NK-92 (cell line): ENCODE measurements around the gene FYN.
"Not testable (repeated sequence)": the region's sequence is repeated elsewhere in the genome, so short reads cannot be mapped to it uniquely, and the experiment has no call there.

ENCODE experiments used
- DNase-seq: peaks from one replicate; lab custom pipeline; 2025; ENCODE audit not compliant: unreplicated experiment; lab: John Stamatoyannopoulos, UW

FYN gene

DNA sequence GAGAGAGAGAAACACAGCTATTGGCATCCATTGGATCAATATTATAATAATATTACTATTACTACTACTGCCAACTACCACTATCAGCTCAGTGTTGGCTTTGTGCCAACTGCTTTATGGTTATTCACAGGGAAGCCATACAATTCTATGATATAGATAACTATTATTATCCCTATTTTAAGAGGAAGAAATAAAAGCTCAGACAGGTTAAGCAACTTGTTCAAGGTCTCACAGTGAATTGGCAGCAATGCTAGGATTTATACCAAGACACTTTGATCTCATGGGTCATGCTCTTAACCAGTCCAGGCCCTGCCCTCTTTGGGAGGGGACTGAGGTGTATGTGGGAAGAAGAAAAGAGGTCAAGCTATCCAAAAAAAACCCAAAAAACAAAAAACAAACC lies 185.6 kb downstream of the FYN start:
- DNase-seq: no peak

DNA sequence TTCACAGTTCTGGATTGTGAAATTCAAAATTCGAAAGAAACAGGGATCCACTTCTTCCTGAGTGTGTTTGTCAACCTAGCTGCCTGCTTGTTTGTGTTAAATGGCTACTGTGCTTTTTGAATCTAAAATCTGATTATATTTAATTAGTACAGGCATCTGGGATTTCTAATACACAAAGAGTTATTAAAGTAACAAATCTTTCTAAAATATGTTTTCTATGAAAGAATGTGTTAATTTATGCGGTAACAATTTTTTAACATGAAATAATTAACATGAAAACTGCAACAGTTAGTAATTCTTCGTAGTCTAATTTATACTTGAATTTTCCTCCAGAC lies 186.4 kb downstream of the FYN start:
- no peak for DNase-seq

DNA sequence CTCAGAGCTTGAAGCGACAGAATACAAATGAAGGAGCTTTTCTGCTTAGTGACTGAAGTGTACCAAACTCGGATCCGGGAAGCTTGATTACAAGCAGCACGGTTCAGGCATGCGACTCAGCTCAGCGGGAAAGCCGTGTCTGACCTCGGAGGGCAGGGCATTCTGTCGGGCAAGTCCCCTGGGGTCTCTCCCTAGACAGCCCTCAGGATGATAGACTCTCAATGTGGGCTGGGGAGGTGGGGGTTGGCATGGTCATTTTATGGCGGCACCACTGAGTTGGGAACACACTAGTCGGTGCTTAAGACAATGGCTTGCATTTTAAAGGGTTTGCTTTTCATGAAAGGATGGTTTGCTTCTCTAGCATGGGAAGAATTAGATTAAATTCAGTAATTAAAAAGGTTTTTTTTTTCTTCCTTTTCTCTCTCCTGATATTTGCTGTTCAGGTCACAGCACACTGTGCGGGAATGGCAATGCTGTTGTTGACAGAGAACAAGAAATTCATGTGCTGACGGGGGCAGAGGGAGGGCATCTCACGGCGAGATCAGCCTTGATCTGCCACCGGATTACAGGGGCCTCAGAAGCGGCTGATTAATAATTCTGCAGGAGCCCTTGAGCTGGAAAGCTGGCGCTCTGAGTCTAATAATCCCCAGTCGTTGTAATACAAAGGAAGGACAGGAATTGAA lies 186.9 kb downstream of the FYN start:
- no peak for DNase-seq

DNA sequence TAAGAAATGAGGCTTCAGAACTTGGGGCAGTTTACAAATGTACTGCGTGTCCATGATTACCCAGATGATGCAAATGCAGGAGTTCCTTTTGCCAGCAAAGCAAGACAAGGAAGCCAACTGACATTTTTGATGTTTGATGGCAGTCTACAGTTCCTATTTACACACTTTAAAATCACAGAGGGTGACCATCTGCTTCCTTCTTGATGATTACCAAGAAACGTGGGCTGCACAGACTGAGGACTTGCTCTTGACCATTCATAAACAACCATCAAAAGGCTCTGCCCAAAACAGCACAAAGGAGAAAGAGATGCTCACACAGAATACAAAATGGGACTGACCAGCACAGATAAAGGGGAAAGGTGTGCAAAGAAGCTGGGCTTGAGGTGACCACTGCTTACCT lies 187.7 kb downstream of the FYN start:
- DNase-seq: no peak

DNA sequence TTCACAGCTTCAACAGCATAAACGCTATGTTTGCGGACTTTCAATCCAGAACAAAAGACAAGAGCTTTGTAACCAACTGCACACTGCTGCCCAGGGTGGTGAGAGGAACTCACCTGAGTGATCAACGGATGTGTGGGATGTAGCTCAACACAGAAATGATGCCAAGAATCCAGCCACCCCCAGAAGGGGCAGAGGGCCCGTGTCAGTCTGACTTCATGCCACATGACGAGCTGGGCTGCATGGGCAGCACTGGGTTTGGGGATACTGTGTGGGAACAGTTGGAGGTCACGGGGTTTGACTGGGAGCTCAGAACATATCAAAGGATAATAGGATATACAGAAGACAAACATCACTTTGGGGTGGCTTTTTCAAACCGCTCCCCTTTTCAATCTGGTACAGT lies 188.2 kb downstream of the FYN start:
- no peak for DNase-seq

DNA sequence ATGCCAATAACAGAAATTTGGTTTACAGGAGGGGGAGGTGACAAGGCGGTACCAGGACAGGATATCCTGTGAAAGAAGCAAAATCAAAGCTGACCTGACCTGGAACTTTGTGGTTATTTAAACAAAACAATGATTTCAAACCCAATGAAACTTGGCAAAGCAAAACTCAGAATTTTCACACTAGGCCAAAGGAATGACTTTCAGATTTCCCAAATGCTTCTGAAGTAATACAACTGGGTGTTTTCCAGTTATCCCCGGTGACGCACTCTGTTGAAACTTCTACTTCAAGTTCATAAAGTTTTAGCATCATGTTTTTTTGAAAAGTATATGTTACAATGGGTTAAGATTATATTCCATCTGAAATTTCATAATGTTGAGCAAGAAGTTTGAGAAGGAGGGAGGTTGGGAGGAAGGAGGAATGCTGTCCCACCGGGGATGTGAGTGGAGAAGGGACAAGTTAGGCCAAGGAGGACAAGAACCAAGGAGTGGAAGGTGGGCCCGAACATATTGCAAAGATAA lies 189.4 kb downstream of the FYN start:
- no peak for DNase-seq

DNA sequence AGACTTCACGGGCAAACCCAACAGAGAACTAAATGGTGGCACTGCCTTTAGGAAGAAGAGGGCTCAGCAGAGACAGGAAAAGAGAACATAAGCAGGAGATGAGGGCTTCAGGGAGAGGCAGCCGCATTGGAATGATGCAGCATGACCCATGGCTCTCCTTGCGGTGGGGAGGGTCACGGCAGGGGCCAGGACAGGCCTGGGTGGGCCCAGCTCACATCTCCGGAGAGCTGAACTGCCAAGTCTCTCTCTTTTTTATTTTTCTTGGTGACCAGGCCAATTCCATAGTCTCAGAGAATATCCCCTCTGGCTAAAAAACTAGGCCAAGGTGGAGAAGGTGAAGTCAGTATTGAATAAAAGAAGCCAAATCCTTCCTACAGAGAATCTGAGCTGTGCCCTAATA lies 190.1 kb downstream of the FYN start:
- DNase-seq: no peak

DNA sequence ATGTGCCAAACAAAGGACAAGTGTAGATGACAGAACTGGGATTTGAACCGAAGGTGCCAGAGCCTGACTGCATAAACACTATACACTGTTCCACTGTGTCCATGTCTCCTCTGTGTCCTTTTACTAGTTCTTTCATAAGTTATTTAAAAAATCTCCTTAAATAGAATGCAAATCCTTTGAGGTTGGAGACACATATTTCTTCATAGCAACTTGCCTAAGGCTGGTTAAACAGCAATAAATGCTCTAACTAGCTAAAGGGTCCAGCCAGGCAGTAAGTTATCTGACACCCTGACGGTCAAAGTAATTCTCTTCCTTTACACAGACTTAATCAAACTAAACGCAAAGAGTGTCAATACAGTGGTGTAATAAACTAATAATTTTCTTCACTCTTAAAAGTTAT lies 191.4 kb downstream of the FYN start:
- DNase-seq: no peak

DNA sequence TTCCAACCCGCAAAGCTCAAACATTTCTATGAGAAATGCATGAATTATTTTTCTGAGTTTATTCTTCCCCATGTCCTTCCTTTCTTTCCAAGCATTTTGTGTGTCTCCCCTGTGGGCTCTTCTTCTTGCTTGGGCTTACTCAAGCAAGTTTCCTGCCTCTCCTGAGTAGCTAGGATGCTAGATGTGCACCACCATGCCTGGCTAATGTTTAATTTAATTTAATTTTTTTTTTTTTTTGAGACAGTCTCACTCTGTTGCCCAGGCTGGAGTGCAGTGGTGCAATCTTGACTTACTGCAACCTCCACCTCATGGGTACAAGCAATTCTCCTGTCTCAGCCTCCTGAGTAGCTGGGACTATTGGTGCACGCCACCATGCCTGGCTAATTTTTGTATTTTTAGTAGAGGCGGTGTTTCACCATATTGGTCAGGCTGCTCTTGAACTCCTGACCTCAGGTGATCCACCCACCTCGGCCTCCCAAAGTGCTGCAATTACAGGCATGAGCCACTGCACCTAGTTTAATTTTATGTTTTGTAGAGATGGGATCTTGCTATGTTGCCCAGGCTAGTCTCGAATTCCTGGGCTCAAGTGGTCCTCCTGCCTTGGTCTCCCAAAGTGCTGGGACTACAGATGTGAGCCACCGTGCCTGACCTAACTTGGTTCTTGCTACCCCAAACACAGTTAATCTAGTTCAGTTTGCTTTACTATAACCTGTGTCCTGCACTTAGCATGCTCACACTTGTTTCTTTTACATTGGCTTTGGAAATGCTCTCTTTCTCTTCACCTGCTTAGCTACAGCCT lies 192.2 kb downstream of the FYN start:
- not testable (repeated sequence) for DNase-seq

DNA sequence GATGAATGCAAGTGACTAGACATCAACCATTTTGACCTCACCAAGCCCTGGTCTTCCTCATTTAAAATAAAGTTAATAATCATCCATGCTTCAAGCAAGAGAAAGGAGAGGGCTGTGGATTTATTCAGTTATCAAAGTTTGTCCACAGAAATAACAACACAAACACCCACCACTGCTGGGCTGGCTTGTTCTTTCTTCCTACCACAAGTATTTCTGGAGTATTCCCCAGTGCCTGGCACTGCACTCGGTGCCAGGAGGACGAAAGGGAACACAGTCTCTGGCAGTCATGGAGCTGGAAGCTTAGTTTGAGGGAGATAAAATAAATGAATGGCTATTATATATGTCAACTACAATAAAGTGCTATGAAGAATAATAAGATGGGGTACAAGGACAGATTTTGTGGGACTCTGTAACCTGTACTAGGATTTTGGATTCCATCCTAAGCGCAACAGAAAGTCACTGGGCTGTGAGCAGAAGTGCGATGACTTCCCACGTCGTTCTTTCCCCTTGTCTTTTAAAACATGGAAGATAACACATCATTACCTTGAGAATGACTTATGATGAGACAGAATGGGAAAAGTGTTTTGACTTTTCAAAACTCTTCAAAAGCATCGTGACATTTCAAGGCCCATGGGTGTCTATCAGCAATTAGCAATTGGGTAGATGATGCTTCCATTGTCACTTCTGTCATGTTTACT lies 193.1 kb downstream of the FYN start:
- DNase-seq: no peak

DNA sequence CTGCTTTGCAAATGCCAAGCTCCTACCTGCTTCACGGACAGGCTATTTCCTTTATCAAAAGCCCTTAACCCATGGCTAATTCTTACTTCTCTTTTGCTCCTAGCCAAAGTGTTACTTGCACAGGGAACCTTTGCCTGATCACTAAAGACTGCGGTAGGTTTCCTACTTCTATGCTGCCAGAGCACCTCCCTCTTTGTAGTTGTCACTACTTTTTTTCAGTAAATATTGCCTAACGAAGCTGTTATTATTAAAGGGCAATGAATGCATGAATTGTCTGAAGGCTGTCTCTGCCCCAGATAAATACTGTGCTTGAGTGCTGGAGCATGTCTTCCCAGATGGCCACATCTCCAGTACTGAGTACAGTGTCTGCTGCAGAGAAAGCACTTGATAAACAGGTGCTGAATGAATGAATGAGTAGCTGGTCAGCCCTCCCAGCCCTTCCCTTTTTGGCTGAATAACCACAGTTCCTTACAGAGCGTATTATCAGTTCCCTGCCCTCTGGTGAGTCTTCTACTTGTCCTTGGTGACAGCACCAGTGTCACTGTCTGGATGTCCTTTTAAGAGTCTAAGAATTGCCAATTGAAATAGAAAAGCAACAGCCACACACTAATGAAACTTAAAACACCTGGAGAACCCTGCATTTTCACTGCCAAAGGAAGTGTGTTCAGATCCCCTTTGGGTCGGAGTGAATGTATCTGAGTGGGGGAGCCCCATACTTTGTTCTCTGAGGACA lies 194.0 kb downstream of the FYN start:
- no peak for DNase-seq

DNA sequence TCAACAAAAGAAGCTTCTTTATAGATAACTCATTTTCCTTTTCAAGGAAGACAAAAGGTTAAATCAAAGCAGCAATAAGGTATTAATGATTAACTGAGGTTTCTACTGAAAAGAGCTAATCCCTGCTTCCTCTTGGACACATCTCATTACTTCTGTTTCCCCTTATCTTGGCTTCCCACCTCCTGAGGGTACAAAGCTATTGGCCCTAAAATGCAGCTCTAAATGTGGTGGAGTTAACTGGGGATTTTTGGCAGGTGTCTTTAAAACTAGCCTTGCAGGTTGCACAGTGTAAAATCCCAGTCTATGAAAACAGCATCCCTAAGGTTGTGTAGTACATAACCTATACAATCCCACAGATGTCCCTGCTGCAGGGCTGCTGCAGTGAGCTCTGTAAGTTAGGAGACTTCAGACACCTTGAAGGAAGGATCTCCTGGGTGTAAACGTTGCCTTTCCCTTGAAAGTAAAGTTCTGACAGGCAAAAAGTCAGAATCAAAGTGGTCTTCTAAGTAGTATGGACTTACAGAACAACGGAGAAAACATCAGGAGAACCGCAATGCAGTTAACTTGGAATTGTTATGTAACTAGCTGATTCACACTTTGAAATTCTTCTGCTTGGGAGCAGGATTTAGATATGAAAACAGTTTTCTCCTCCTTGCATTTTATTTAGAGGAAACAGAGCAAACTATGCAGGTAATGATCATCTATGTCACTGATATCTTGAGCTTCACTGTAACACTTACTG lies 195.8 kb downstream of the FYN start:
- no peak for DNase-seq

DNA sequence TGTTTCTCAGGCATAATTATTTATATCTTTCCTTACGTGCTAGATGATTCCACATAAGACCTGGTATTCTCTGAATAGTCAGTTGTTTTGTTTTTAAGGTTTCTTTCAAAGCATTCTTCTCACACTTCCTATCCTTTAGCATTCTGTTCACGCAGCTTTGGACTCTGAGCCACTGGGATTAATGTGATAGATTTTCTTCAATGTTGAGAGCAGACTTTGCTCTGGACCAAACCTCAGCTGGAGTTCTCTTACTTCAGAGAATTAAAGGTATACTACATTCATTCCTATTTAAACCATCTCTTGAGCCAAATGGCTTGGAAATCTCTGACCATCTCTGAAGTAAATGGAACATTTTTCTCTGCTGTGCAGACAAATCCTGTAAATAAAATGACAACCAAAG lies 196.9 kb downstream of the FYN start:
- no peak for DNase-seq

DNA sequence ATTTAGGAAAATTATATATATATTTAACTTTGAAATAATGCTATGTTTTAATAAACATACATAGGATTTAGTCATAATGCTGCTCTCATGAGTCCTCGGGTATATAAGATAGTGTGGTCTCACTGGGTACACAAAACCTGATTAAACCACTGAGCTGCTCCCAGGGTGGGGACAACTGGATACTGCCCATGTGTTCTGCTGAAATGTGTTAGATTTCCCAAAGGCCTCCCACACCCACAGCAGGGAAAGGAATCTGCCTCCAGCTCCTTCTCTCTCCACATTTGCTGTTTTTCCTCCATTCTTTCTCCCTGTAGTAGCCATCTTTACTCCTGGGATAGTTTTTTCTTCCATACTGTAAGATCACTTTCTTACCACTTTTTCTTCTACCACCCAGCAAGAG lies 198.4 kb downstream of the FYN start:
- DNase-seq: no peak

DNA sequence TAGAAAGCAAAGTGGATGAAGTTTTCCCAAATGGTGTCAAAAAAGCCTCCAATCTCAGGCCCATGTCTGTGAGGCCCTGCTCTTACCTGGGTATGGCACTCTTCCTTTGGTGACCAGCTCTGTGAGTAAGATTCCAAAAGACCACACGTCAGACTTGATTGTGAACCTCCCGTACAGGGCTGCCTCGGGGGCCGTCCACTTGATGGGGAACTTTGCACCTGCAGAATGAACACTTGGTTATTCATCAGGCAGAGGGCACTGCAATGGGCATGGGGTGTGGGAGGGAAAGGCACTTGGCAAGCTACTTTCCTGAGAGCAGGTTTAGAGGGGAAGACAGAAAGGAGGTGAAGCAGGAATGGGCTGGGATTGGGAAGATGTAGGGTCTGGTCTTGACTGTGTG lies 198.8 kb downstream of the FYN start:
- DNase-seq: no peak

DNA sequence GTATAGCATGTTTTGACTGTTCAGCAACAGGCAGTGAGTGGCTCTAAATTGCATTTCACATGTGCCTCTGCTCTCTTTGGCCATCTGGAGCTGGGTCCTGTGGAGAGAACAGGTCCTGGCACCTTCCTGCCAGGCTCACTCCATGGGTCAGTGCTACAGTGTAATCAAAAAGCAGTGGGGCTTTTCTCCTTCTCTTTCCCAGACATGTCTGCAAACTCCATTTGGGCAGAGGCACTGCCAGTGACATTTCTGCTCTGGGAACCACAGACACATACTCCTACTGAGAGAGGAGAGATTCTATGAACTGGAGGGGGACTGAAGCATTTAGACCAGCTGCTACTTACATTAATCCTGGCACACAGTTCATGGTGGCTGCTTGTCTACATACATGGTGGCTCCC lies 199.3 kb downstream of the FYN start:
- no peak for DNase-seq

DNA sequence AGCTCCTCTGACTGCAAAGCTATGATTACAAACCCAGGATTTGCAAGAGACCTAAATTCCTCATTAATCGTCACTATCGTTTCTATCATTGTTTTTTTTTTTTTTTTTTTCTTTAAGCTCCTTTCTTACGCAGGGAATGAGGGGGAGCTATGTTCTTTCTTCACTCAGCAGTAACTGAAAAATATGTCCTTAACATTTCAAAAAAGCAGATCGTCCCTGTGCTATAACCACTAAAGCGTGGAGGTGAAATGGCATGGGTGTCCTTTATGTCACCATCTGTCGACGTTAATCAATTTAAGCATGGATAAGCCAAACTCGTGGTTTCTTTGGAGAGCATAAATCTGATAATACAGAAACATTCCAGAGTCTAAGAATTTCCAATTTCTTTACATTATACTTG lies 199.7 kb downstream of the FYN start:
- DNase-seq: no peak

DNA sequence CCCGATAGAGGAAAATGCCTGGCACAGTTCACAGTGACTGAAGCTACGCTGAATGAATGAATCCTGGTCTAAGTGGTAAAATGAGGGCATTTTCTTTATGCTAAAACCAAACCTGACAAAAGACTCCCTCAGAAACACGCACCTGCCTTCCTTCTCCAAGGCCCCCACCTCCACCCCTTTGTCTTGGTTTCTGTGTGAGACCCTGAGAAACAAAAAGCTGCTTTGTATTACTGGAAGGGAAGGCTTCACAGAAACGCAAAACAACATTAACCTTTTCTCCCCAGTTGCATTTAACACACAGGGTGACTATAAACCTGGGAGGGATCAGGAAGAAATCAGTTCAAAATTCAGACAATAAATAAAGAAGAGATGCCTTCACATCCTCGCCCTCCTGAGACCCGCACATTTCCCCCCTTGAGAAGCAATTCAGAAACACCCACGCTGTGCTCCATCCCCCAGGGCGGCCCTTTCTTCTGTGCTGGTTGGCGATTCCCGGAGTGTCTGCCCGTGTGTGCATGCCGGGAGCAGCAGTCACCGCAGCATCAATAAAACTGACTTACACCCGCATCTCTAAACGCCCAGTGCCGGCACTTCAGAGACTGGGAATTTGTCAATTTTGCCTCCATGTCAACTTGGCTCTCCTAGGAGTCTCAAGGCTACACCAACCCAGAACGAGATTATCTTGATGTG lies 200.3 kb downstream of the FYN start:
- DNase-seq: no peak

DNA sequence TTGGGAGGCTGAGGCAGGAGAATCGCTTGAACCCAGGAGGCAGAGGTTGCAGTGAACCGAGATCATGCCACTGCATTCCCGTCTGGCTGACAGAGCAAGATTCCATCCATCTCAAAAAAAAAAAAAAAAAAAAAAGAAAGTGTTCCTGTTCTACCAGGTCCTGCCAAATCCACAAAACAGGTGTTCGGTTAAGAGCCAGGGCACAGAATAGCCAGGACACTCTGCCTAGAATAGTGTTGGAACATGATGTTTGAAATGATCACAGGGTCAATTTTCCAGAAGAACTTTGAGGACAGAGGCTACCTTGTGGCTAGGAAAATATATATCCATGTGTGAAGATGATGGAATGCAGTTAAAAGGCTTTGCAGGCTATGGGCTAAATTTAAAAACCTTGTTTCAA lies 203.9 kb downstream of the FYN start:
- DNase-seq: no peak

DNA sequence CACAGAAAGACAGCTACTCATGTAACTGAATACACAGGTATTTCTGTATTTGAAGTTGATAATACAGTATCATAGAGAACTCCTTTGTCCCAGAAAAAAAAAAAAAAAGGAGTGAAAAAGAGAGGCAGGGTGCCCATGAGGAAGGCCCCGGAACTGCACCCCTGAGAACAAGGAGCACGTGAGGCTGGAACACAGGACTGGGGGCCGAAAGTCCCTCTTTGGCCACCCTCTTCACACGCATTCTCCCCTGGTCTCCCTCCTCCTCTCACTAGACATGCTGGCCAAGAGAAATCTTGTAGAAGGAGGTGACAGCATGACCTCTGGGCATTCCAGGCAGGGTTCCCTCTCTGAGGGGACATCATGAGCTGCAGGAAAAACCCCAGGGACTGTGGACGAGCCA lies 204.8 kb downstream of the FYN start:
- DNase-seq: no peak
